Activated CD4-positive, alpha-beta T cell treated with anti-CD3 and anti-CD28 coated beads, Interleukin-2, amount 50 U/mL, for 1 hour (primary cell): ENCODE data around the gene PCDHB16.
"Not testable (repeated sequence)": the region's sequence is repeated elsewhere in the genome, so short reads cannot be mapped to it uniquely, and the experiment has no call there.

Experiments used
- DNase-seq: peaks from one replicate; pipeline ENCODE4 v3.0.0-alpha.2; 2020

The PCDHB16 gene

DNA sequence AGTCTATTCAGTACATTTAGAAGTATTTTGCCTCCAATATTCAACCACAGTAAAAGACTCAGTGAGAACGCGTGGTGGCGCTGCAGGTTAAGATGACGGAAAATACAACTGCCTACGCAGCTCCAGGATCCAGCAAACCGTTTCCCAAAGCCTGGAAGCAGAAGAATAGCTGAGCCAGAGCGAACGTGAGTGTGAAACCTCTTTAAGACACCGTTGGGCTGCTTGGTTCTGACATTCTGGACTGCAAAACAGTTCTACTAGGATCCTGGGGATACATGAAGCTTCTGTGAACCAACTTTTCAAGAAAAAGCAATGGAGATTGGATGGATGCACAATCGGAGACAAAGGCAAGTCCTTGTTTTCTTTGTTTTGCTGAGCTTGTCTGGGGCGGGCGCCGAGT is at the start of gene PCDHB16:
TSS of gene PCDHB16 (plus strand) at position 140 of the 400 bp plus-strand sequence. CDS start at position 313, 173 bp downstream.
- no peak for DNase-seq

- no peak for DNase-seq
Observed at GRCh38 chr5:141135030-141135717, 47.0 kb upstream of the PCDHB16 start, which contains the start of gene PCDHB5. Gene PCDHB5 (plus strand): TSS chr5:141135206. CDS start chr5:141135435, 229 bp downstream.

DNA sequence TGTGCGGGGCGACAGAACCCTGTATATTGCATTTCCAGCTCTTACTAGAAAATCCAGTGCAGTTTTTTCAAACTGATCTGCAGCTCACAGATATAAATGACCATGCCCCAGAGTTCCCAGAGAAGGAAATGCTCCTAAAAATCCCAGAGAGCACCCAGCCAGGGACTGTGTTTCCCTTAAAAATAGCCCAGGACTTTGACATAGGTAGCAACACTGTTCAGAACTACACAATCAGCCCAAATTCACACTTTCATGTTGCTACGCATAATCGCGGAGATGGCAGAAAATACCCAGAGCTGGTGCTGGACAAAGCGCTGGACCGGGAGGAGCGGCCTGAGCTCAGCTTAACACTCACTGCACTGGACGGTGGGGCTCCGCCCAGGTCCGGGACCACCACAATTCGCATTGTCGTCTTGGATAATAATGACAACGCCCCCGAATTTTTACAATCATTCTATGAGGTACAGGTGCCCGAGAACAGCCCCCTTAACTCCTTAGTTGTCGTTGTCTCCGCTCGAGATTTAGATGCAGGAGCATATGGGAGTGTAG is 46.4 kb upstream of the PCDHB16 start:
- DNase-seq: no peak

GRCh38 chr5:141137346-141137745 is 44.8 kb upstream of the PCDHB16 start:
- not testable (repeated sequence) for DNase-seq

- no peak for DNase-seq
Observed at GRCh38 chr5:141149812-141150211, 32.4 kb upstream of the PCDHB16 start, which contains the start of gene PCDHB6. Gene PCDHB6 (plus strand): TSS chr5:141150057. CDS start chr5:141150258, 201 bp downstream.

- no peak for DNase-seq
Observed at GRCh38 chr5:141150224-141150992, 31.8 kb upstream of the PCDHB16 start.

DNA sequence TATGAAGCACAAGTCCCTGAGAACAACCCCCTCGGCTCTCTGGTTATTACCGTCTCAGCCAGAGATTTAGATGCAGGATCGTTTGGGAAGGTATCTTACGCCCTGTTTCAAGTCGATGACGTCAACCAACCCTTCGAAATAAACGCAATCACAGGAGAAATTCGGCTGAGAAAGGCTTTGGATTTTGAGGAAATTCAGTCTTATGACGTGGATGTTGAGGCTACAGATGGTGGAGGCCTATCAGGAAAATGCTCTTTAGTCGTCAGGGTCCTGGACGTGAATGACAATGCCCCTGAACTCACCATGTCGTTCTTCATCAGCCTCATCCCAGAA is 31.2 kb upstream of the PCDHB16 start:
- DNase-seq: no peak

DNA sequence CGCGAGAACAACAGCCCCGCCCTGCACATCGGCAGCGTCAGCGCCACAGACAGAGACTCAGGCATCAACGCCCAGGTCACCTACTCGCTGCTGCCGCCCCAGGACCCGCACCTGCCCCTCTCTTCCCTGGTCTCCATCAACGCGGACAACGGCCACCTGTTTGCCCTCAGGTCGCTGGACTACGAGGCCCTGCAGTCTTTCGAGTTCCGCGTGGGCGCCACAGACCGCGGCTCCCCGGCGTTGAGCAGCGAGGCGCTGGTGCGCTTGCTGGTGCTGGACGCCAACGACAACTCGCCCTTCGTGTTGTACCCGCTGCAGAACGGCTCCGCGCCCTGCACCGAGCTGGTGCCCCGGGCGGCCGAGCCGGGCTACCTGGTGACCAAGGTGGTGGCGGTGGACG is 30.6 kb upstream of the PCDHB16 start:
- not testable (repeated sequence) for DNase-seq

DNA sequence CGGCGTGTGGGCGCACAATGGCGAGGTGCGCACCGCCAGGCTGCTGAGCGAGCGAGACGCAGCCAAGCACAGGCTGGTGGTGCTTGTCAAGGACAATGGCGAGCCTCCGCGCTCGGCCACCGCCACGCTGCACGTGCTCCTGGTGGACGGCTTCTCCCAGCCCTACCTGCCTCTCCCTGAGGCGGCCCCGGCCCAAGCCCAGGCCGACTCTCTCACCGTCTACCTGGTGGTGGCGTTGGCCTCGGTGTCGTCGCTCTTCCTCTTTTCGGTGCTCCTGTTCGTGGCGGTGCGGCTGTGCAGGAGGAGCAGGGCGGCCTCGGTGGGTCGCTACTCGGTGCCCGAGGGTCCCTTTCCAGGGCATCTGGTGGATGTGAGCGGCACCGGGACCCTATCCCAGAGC is 30.1 kb upstream of the PCDHB16 start:
- not testable (repeated sequence) for DNase-seq

- DNase-seq: no peak
Observed at GRCh38 chr5:141155540-141156374, 26.4 kb upstream of the PCDHB16 start.

- DNase-seq: not testable (repeated sequence)
Observed at GRCh38 chr5:141157356-141157755, 24.8 kb upstream of the PCDHB16 start.

DNA sequence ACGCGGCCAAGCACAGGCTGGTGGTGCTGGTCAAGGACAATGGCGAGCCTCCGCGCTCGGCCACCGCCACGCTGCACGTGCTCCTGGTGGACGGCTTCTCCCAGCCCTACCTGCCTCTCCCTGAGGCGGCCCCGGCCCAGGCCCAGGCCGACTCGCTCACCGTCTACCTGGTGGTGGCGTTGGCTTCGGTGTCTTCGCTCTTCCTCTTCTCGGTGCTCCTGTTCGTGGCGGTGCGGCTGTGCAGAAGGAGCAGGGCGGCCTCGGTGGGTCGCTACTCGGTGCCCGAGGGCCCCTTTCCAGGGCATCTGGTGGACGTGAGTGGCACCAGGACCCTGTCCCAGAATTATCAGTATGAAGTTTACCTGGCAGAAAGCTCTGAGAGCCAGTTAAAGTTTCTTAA is 24.3 kb upstream of the PCDHB16 start:
- not testable (repeated sequence) for DNase-seq

- DNase-seq: peak; percentile 14
Observed at GRCh38 chr5:141172381-141173204, 9.6 kb upstream of the PCDHB16 start, which contains the start of gene PCDHB7. Gene PCDHB7 (plus strand): TSS chr5:141172644. CDS start chr5:141172836, 192 bp downstream.

GRCh38 chr5:141174291-141175104 is 7.7 kb upstream of the PCDHB16 start:
- DNase-seq: not testable (repeated sequence)

DNA sequence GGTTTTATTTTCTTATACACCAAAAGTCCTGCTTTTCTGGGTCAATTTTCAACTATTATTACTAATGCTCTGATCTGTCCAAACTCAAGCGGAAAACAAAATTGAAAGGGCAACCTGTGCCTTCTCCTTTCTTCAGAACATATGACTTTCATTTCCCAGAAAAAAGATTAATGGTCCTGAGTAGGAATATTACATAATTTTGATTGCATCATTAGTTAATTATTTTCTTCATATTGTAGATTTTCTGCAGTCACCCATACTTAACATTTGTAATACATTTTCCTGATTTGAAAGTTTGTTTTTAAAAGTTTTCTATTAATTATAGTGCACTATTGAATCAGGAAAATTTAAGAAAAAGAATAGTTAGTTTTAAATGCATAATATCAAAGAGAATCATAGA is 6.3 kb upstream of the PCDHB16 start:
- no peak for DNase-seq

DNA sequence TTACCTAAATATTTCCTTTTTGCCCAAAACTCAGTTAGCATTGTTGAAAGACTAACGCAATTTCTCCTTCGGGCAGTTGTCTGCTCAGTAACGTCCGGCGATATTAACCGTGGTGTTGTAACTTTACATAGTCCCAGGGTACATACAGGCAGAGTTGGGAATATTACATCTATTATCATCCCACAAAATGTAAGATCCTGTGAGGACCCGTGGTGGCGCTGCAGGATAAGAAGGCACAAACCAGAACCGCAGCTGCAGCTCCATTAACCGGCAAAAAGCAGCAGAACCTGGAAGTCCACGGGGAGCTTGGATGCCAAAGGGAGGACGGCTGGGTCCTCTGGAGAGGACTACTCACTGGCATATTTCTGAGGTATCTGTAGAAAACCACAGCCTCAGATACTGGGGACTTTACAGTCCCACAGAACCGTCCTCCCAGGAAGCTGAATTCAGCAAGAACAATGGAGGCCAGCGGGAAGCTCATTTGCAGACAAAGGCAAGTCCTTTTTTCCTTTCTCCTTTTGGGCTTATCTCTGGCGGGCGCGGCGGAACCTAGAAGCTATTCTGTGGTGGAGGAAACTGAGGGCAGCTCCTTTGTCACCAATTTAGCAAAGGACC is 4.5 kb upstream of the PCDHB16 start, which contains the start of gene PCDHB8:
TSS of gene PCDHB8 (plus strand) at position 214 of the 615 bp plus-strand sequence. CDS start at position 459, 245 bp downstream.
- not testable (repeated sequence) for DNase-seq

DNA sequence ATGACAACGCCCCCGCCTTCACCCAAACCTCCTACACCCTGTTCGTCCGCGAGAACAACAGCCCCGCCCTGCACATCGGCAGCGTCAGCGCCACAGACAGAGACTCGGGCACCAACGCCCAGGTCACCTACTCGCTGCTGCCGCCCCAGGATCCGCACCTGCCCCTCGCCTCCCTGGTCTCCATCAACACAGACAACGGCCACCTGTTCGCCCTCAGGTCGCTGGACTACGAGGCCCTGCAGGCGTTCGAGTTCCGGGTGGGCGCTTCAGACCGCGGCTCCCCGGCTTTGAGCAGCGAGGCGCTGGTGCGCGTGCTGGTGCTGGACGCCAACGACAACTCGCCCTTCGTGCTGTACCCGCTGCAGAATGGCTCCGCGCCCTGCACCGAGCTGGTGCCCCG is 2.8 kb upstream of the PCDHB16 start:
- DNase-seq: not testable (repeated sequence)

GRCh38 chr5:141179876-141180275 is 2.3 kb upstream of the PCDHB16 start:
- not testable (repeated sequence) for DNase-seq

DNA sequence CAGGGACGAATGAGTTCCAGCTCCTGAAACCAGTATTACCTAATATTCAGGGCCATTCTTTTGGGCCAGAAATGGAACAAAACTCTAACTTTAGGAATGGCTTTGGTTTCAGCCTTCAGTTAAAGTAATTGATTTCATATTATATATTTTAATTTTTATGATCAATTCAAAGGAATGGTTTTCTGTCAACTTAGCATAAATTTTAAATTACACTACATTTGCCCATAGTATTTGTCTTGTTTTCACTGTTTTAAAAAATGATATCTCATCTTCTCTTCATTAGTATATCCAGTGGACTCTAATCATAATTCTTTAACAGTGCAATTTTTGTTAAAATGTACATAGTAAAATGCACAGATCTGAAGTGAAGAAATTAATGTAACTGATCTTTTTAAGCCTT is 1.9 kb upstream of the PCDHB16 start:
- DNase-seq: no peak
